ENCODE data around the gene HIRIP3. TPM values are rescaled to one million over a fixed set of nuclear protein-coding genes. Genes with fewer than 3 reads are reported as not detected.

HIRIP3 gene
- total RNA-seq, 4 donors from 2014 or later = 25.6 to 31.4 (median 28.2) TPM

DNA sequence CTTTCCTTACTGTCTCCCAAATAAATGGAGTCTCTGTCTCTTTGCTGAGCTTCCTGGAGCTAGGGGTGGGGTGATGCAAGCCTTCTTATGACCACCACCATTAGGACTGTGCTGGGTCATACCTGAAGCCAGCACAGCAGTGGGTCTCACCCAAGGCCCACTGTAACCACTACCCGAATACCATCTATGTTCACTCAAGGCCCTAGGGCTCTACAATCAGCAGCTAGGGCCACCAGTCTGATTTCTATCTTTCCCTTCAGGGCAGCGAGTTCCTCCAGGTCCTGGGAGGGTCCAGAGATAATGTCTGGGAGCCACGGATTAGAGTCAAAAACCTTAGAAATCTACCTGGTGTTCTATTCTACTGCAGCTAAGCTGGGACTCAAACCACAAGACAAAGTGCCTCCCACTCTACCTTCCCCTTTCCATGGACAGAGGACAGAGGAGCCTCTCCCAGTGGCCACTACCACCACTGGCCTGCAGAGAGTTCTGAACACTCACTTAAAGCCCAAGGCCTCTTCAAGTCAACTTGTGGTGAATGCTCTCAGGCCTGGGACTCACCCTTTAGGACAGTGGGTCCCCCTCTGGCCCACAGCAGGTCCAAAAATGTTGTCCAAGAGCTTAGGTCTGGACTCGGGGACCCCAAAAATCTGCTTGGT, 44.5 kb downstream of the HIRIP3 start:
- Histone ChIP-seq H3K4me3 (no peak overlapping the region), H3K9me3 (no peaks in the 10 kb centered on the region), H3K36me3 (no peaks in the 10 kb centered on the region), H3K27ac (no peak overlapping the region), H3K4me1 (no peaks in the 10 kb centered on the region), H3K27me3 (no peaks in the 10 kb centered on the region)
- WGBS, 2 donors (ENCODE audit: low coverage in 1 of 2) = 90 to 100% methylated on average over 2 of the region's 4 CpGs
- no peak for TF ChIP-seq EP300 (IDR thresholded peaks at IDR 0.05)
- TF ChIP-seq POLR2A (IDR thresholded peaks at IDR 0.05) = no peak
- TF ChIP-seq, protein P1, sequence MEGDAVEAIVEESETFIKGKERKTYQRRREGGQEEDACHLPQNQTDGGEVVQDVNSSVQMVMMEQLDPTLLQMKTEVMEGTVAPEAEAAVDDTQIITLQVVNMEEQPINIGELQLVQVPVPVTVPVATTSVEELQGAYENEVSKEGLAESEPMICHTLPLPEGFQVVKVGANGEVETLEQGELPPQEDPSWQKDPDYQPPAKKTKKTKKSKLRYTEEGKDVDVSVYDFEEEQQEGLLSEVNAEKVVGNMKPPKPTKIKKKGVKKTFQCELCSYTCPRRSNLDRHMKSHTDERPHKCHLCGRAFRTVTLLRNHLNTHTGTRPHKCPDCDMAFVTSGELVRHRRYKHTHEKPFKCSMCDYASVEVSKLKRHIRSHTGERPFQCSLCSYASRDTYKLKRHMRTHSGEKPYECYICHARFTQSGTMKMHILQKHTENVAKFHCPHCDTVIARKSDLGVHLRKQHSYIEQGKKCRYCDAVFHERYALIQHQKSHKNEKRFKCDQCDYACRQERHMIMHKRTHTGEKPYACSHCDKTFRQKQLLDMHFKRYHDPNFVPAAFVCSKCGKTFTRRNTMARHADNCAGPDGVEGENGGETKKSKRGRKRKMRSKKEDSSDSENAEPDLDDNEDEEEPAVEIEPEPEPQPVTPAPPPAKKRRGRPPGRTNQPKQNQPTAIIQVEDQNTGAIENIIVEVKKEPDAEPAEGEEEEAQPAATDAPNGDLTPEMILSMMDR (IDR thresholded peaks at IDR 0.05) = no peak
- TF ChIP-seq POLR2AphosphoS5 (IDR thresholded peaks at IDR 0.05) = no peak
- ATAC-seq = no peak

DNA sequence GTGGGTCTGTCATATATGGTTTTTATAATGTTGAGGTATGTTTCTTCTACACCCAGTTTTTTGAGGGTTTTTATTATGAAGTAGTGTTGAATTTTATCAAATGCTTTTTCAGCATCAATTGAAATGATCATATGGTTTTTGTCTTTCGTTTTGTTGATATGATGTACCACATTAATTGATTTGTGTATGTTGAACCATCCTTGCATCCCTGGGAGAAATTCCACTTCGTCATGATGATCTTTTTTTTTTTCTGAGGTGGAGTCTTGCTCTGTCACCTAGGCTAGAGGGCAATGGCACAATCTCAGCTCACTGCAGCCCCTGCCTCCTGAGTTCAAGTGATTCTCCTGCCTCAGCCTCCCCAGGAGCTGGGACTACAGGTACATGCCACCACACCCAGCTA, 47.5 kb downstream of the HIRIP3 start:
- no peak for TF ChIP-seq EP300 (IDR thresholded peaks at IDR 0.05)
- TF ChIP-seq POLR2AphosphoS5 (IDR thresholded peaks at IDR 0.05) = no peak
- TF ChIP-seq, protein P1 (IDR thresholded peaks at IDR 0.05) = no peak
- TF ChIP-seq POLR2A (IDR thresholded peaks at IDR 0.05) = no peak
- WGBS, 2 donors (ENCODE audit: low coverage in 1 of 2) = 64 to 74% methylated on average over 2 of the region's 2 CpGs
- H3K4me1 ChIP-seq = peaks cover 0 to 18% (median 7%) of the 10 kb centered on the region in 3 donors
- H3K4me3 ChIP-seq = no peak overlapping the region
- no peak for ATAC-seq
- H3K27ac ChIP-seq = no peak overlapping the region
- no peaks in the 10 kb centered on the region for H3K36me3 ChIP-seq
- H3K9me3 ChIP-seq = no peaks in the 10 kb centered on the region
- no peaks in the 10 kb centered on the region for H3K27me3 ChIP-seq

DNA sequence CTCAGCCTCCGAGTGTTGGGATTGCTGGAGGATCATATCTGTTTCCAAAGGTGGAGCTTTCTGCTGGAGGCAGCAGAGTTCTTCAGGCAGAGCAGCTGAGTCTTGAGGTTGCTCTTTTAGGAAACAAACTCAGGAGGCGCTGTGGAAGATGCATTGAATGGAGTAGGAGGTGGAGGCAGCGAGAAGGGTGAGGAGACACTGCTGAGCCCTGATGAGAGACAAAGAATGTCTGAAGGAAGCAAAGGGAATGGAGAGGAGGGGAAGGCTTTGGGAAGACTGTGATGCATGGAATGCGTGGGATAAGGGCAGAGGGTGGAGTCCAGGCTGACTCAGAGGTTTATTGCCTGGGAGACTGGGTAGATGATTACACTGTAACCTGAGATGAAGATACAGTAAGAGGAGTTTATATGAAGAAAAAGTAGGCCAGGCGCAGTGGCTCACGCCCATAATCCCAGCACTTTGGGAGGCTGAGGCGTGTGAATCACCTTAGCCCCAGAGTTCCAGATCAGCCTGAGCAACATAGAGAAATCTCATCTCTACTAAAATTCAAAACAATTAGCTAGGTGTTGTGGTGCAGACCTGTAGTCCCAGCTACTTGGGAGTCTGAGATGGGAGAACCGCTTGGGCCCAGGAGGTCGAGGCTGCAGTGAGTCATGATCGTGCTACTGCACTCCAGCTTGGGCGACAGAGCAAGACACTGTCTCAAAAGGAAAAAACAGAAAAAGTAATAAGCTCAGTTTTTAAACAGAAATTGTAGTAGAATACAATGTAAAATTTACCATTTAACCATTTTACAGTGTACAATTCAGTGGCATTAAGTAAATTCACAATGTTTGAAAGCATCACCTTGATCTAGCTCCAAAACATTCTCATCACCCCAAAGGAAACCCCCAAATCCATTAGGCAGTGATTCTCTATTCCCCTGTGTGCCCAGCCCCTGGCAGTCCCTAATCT, 51.3 kb downstream of the HIRIP3 start:
- Histone ChIP-seq H3K36me3 (no peaks in the 10 kb centered on the region), H3K27me3 (no peaks in the 10 kb centered on the region), H3K4me3 (no peak overlapping the region), H3K4me1 (peaks cover 0 to 18% (median 7%) of the 10 kb centered on the region in 3 donors), H3K9me3 (no peaks in the 10 kb centered on the region), H3K27ac (peak overlapping the region in 3 of 4 donors; percentile 16 to 74 (median 69))
- TF ChIP-seq POLR2A (IDR thresholded peaks at IDR 0.05) = no peak
- peak; percentile 38 for TF ChIP-seq POLR2AphosphoS5 (IDR thresholded peaks at IDR 0.05)
- ATAC-seq = peak; percentile 94
- 24 to 33% methylated on average over 1 to 11 of the region's 11 CpGs for WGBS, 2 donors (ENCODE audit: low coverage in 1 of 2)

Other genes starting within 250 kb of the HIRIP3 start
- gene C16orf54, start 249.6 kb downstream of the HIRIP3 start, total RNA-seq = 1 to 10 TPM in 2 of 4 donors, under 1 TPM in 2; 0.32 to 2.7 (median 1.3) TPM
- gene ZG16, start 217.4 kb downstream of the HIRIP3 start, total RNA-seq = not detected
- 10 to 100 TPM in 3 of 4 donors, 1 to 10 TPM in 1; 9.4 to 17.3 (median 12.8) TPM for gene KIF22, start 204.9 kb downstream of the HIRIP3 start, total RNA-seq
- 100 to 1,000 TPM in 3 of 4 donors, 10 to 100 TPM in 1; 86.3 to 212 (median 116) TPM for gene MAZ, start 189.1 kb downstream of the HIRIP3 start, total RNA-seq
- gene PRRT2, start 183.4 kb downstream of the HIRIP3 start, total RNA-seq = 10 to 100 TPM in 1 of 4 donors, 1 to 10 TPM in 3; 4.2 to 13.5 (median 6.0) TPM
- gene PAGR1, start 179.5 kb downstream of the HIRIP3 start, total RNA-seq = 10 to 100 TPM; 19.3 to 29.6 (median 20.2) TPM
- gene MVP, start 175.2 kb downstream of the HIRIP3 start, total RNA-seq = 100 to 1,000 TPM in 3 of 4 donors, 10 to 100 TPM in 1; 82.2 to 162 (median 129) TPM
- gene CDIPT, start 132.4 kb downstream of the HIRIP3 start, total RNA-seq = 100 to 1,000 TPM; 119 to 167 (median 130) TPM
- 1 to 10 TPM in 3 of 4 donors, not detected in 1; 1.1 to 1.6 (median 1.1) TPM for gene SEZ6L2, start 96.1 kb downstream of the HIRIP3 start, total RNA-seq
- gene ASPHD1, start 95.1 kb downstream of the HIRIP3 start, total RNA-seq = under 1 TPM in 1 of 4 donors, not detected in 3; 0.42 TPM
- 10 to 100 TPM; 12.0 to 30.7 (median 20.1) TPM for gene KCTD13, start 69.4 kb downstream of the HIRIP3 start, total RNA-seq
- gene TMEM219, start 33.5 kb downstream of the HIRIP3 start, total RNA-seq = 100 to 1,000 TPM in 2 of 4 donors, 10 to 100 TPM in 2; 89.1 to 131 (median 100) TPM
- gene TAOK2, start 21.7 kb downstream of the HIRIP3 start, total RNA-seq = 10 to 100 TPM; 38.4 to 62.1 (median 46.5) TPM
- gene INO80E, start 624 bp upstream of the HIRIP3 start, total RNA-seq = 10 to 100 TPM; 40.9 to 82.2 (median 74.4) TPM
- gene DOC2A, start 15.4 kb upstream of the HIRIP3 start, total RNA-seq = under 1 TPM in 3 of 4 donors, not detected in 1; 0.77 to 0.81 (median 0.78) TPM
- not detected for gene C16orf92, start 27.6 kb upstream of the HIRIP3 start, total RNA-seq
- not detected for gene TLCD3B, start 35.7 kb upstream of the HIRIP3 start, total RNA-seq
- 1,000 to 10,000 TPM; 1,018 to 1,914 (median 1,258) TPM for gene ALDOA, start 70.1 kb upstream of the HIRIP3 start, total RNA-seq
- gene PPP4C, start 80.4 kb upstream of the HIRIP3 start, total RNA-seq = 10 to 100 TPM; 41.2 to 58.5 (median 48.6) TPM
- gene TBX6, start 96.3 kb upstream of the HIRIP3 start, total RNA-seq = under 1 TPM; 0.40 to 0.84 (median 0.45) TPM
- 100 to 1,000 TPM in 1 of 4 donors, 10 to 100 TPM in 3; 76.9 to 105 (median 80.2) TPM for gene YPEL3, start 100.6 kb upstream of the HIRIP3 start, total RNA-seq
- 1 to 10 TPM; 1.1 to 3.1 (median 1.9) TPM for gene GDPD3, start 117.9 kb upstream of the HIRIP3 start, total RNA-seq
- 10 to 100 TPM; 39.2 to 61.4 (median 48.4) TPM for gene MAPK3, start 127.6 kb upstream of the HIRIP3 start, total RNA-seq
- gene CORO1A, start 188.0 kb upstream of the HIRIP3 start, total RNA-seq = 10 to 100 TPM in 3 of 4 donors, 1 to 10 TPM in 1; 8.6 to 32.0 (median 13.1) TPM
- 10 to 100 TPM; 72.7 to 98.8 (median 88.4) TPM for gene BOLA2B, start 198.0 kb upstream of the HIRIP3 start, total RNA-seq
- 10 to 100 TPM in 2 of 4 donors, 1 to 10 TPM in 2; 7.8 to 21.2 (median 13.5) TPM for gene SLX1A, start 198.3 kb upstream of the HIRIP3 start, total RNA-seq
- 10 to 100 TPM in 1 of 4 donors, 1 to 10 TPM in 2, not detected in 1; 5.1 to 10.4 (median 8.8) TPM for gene SULT1A3, start 203.6 kb upstream of the HIRIP3 start, total RNA-seq